Spleen (tissue), 11 donors: ENCODE data around the gene TNFSF12. TPM values are rescaled to one million over a fixed set of nuclear protein-coding genes. Genes with fewer than 3 reads are reported as not detected.

Experiments used
- DNase-seq: peaks from one replicate; pipeline ENCODE4 v3.0.0-alpha.2; 2020
- H3K27ac ChIP-seq, 8 donors: fragments of 200-600 bp; sonication (generic) in 7 of 8; 1 replicate in 4 of 8; 2 replicates in 4 of 8; pipeline versions ENCODE4 v1.5.0 to v1.8.0; 2016 to 2021; ENCODE audit warnings: inconsistent platforms in 4 of 8, mild to moderate bottlenecking in 4 of 8, moderate library complexity in 1 of 8
- H3K27me3 ChIP-seq, 7 donors: fragments of 200-600 bp; sonication (generic) in 6 of 7; replicated peaks in 1 of 7; 1 replicate in 4 of 7; 2 replicates in 3 of 7; pipeline versions ENCODE4 v1.5.0 to v1.8.0; 2016 to 2021; ENCODE audit warnings: inconsistent platforms in 3 of 7, mild to moderate bottlenecking in 1 of 7
- H3K36me3 ChIP-seq, 6 donors: fragments of 200-600 bp; sonication (generic) in 5 of 6; 1 replicate in 4 of 6; 2 replicates in 2 of 6; pipeline versions ENCODE4 v1.5.0 to v1.8.0; 2016 to 2021; ENCODE audit warnings: inconsistent platforms in 2 of 6
- H3K4me1 ChIP-seq, 6 donors: fragments of 200-600 bp; sonication (generic) in 5 of 6; 1 replicate in 3 of 6; 2 replicates in 3 of 6; pipeline versions ENCODE4 v1.5.0 to v1.8.0; 2016 to 2021; ENCODE audit warnings: inconsistent platforms in 3 of 6
- H3K4me3 ChIP-seq, 8 donors: fragments of 200-600 bp; sonication (generic) in 7 of 8; 1 replicate in 4 of 8; 2 replicates in 4 of 8; pipeline versions ENCODE4 v1.5.0 to v1.8.0; 2016 to 2021; ENCODE audit warnings: inconsistent platforms in 4 of 8, mild to moderate bottlenecking in 4 of 8, moderate library complexity in 2 of 8
- H3K9me3 ChIP-seq, 8 donors: fragments of 200-600 bp; sonication (generic) in 7 of 8; 1 replicate in 4 of 8; 2 replicates in 4 of 8; pipeline versions ENCODE4 v1.5.0 to v1.8.0; 2016 to 2021; ENCODE audit warnings: inconsistent platforms in 4 of 8
- POLR2A ChIP-seq, 3 donors: fragments of 450-650 bp; IDR thresholded peaks; one replicate each; pipeline ENCODE4 v1.5.1; 2017; ENCODE audit warnings: antibody characterized with exemption in 3 of 3, mild to moderate bottlenecking in 1 of 3
- POLR2AphosphoS5 ChIP-seq, 3 donors: sonication (generic); formaldehyde crosslinking; IDR thresholded peaks; one replicate each; pipeline ENCODE4 v1.5.1; 2017; ENCODE audit warnings: antibody characterized with exemption in 3 of 3
- WGBS, 5 donors: extraction: QIAGEN DNeasy Blood & Tissue Kit in 3 of 5; methylation state at CpG; one replicate each; pipeline versions ENCODE4 v1.1.5 to v1.1.7; 2013 to 2018; 5-methylcytosine and 5-hydroxymethylcytosine counted together
- intact Hi-C: fragments of 100-400 bp; cut with DNase I; formaldehyde crosslinking; loops from one replicate; pipeline ENCODE4 v1.15.0; 2023; ENCODE audit warnings: low total_unique reads
- polyA plus RNA-seq, 3 donors: library from polyadenylated mRNA; stranded (reverse); fragments of 200-250 nt; gene quantifications; one replicate each; pipeline ENCODE4 v1.2.1, GENCODE V29; 2013
- total RNA-seq, 7 donors: library from RNA; depleted of rRNA in 3 of 7; stranded (reverse); fragments of >200 nt in 3 of 7; fragmentation: NEBNext Ultra II Directional in 4 of 7; extraction: Animal tissue kit (Norgen Biotek cat#: 25700) in 4 of 7; gene quantifications; one replicate each; pipeline versions ENCODE4 v1.1.0 to v1.2.1, GENCODE V29; 2016 to 2021
- TF ChIP-seq, protein P1 (sequence below), 11 experiments: fragments of 200-600 bp in 7 of 11; fragments of 450-650 bp in 4 of 11; sonication (generic) in 4 of 11; IDR thresholded peaks in 8 of 11; conservative IDR thresholded peaks in 3 of 11; 1 replicate in 7 of 11; 2 replicates in 4 of 11; pipeline versions ENCODE4 v1.4.0 to v1.8.0; 2016 to 2021; ENCODE audit warnings: antibody characterized with exemption in 11 of 11, inconsistent platforms in 4 of 11, mild to moderate bottlenecking in 1 of 11
- donor health status: healthy with polysubstance abuse.
- donor health status: DM: no; HTN: no; CAD: no; lungs with moderate emphysema.
- donor health status: DM: no; HTN: no; CAD: no.
- donor health status: Bipolar disorder and iron deficiency.
- donor health status: healthy.
- donor health status: DM: no; HTN: no; CAD: no.
- donor health status: DM: yes; HTN: yes; CAD: no.

TNFSF12 gene
- total and polyA plus RNA-seq, 10 donors: 37.4 to 65.0 (median 55.3) TPM

DNA sequence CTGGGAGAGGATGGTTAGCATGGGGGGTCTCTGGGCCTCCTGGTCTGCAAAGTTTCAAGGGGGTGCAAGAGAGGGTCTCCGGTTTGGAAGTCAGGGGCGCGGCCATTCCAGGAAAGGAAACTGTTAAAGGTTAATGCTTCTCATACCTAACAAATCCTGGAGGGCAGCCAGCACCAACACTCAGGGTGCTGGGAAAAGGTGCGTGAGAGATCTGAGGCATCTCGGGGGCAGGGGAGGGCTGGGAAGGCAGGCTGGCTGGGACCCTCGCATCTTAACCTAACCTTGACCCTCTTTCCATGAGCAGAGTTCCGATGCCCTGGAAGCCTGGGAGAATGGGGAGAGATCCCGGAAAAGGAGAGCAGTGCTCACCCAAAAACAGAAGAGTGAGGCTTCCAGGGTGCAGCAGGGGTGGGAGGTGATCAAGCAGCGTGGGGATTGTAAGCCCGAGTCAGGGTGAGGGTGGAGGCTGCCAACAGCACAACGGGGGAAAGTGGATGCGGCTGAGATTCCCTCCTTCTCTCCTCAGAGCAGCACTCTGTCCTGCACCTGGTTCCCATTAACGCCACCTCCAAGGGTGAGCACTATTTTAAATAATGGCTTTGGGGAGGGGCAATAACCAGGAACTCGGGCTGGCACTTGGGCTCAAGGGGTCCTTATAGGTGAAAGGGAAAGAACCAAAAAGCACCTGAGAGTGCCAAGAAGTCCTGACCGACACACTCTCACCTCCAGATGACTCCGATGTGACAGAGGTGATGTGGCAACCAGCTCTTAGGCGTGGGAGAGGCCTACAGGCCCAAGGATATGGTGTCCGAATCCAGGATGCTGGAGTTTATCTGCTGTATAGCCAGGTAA, 10.7 kb downstream of the TNFSF12 start:
- Histone ChIP-seq H3K4me1 (peaks cover 43 to 96% (median 70%) of the 10 kb centered on the region in 6 donors), H3K27me3 (no peaks in the 10 kb centered on the region), H3K36me3 (peaks cover 0 to 35% (median 13%) of the 10 kb centered on the region in 6 donors), H3K4me3 (peak overlapping the region in 7 of 8 donors; percentile 20 to 96 (median 75)), H3K27ac (peak overlapping the region; percentile 81 to 98 (median 94)), H3K9me3 (no peaks in the 10 kb centered on the region)
- TF ChIP-seq POLR2A (IDR thresholded peaks at IDR 0.05) (no peak), POLR2AphosphoS5 (IDR thresholded peaks at IDR 0.05) (no peak)
- TF ChIP-seq, protein P1, sequence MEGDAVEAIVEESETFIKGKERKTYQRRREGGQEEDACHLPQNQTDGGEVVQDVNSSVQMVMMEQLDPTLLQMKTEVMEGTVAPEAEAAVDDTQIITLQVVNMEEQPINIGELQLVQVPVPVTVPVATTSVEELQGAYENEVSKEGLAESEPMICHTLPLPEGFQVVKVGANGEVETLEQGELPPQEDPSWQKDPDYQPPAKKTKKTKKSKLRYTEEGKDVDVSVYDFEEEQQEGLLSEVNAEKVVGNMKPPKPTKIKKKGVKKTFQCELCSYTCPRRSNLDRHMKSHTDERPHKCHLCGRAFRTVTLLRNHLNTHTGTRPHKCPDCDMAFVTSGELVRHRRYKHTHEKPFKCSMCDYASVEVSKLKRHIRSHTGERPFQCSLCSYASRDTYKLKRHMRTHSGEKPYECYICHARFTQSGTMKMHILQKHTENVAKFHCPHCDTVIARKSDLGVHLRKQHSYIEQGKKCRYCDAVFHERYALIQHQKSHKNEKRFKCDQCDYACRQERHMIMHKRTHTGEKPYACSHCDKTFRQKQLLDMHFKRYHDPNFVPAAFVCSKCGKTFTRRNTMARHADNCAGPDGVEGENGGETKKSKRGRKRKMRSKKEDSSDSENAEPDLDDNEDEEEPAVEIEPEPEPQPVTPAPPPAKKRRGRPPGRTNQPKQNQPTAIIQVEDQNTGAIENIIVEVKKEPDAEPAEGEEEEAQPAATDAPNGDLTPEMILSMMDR (IDR thresholded peaks at IDR 0.05 in 8 of 11, conservative IDR thresholded peaks at IDR 0.05 in 3 of 11): no peak
- intact Hi-C loops: loop anchor here (5.0 kb wide), 2 partner anchors 42 to 122 kb away; partner anchors contain the start of genes FGF11 and TMEM102
- DNase-seq: no peak
- WGBS, 5 donors: 40 to 65% (median 51%) methylated on average over 18 of the region's 18 CpGs

DNA sequence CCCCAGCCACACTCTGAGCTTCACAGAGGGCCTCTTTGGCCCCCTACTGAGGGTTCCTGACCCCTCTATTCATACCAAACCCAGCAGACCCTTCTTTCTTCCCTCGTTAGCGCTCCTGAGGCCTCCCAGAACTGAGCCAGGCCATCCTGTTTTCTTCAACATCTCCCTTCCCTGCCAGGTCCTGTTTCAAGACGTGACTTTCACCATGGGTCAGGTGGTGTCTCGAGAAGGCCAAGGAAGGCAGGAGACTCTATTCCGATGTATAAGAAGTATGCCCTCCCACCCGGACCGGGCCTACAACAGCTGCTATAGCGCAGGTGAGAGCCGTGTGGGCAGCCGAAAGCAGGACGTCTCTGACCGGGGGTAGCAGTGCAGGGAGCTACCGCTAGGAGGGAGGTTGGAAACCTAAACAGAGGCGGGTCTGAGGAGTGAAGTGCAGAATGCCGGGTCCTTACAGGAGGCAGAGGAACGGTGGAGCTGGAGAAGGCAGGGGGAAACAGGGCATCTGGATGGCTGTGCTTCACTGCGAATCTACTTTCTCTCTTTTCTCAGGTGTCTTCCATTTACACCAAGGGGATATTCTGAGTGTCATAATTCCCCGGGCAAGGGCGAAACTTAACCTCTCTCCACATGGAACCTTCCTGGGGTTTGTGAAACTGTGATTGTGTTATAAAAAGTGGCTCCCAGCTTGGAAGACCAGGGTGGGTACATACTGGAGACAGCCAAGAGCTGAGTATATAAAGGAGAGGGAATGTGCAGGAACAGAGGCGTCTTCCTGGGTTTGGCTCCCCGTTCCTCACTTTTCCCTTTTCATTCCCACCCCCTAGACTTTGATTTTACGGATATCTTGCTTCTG, 11.5 kb downstream of the TNFSF12 start:
- H3K27me3 ChIP-seq: no peaks in the 10 kb centered on the region
- no peak for DNase-seq
- no peaks in the 10 kb centered on the region for H3K9me3 ChIP-seq
- intact Hi-C loops: loop anchor here (5.0 kb wide), 2 partner anchors 43 to 123 kb away; partner anchors contain the start of genes FGF11 and TMEM102
- TF ChIP-seq POLR2A (IDR thresholded peaks at IDR 0.05): no peak
- peak in 1 of 3 donors; percentile 38 for TF ChIP-seq POLR2AphosphoS5 (IDR thresholded peaks at IDR 0.05)
- TF ChIP-seq, protein P1 (IDR thresholded peaks at IDR 0.05 in 8 of 11, conservative IDR thresholded peaks at IDR 0.05 in 3 of 11): peak in 9 of 11 experiments; percentile 44 to 71 (median 56)
- peaks cover 43 to 95% (median 70%) of the 10 kb centered on the region in 6 donors for H3K4me1 ChIP-seq
- peak overlapping the region in 7 of 8 donors; percentile 75 to 98 (median 96) for H3K4me3 ChIP-seq
- H3K27ac ChIP-seq: peak overlapping the region; percentile 86 to 98 (median 94)
- H3K36me3 ChIP-seq: peaks cover 2 to 44% (median 22%) of the 10 kb centered on the region in 6 donors
- 33 to 49% (median 37%) methylated on average over 22 of the region's 22 CpGs for WGBS, 5 donors

DNA sequence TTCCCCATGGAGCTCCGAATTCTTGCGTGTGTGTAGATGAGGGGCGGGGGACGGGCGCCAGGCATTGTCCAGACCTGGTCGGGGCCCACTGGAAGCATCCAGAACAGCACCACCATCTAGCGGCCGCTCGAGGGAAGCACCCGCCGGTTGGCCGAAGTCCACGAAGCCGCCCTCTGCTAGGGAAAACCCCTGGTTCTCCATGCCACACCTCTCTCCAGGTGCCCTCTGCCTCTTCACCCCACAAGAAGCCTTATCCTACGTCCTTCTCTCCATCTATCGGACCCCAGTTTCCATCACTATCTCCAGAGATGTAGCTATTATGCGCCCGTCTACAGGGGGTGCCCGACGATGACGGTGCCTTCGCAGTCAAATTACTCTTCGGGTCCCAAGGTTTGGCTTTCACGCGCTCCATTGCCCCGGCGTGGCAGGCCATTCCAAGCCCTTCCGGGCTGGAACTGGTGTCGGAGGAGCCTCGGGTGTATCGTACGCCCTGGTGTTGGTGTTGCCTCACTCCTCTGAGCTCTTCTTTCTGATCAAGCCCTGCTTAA, 12.2 kb downstream of the TNFSF12 start:
- WGBS, 5 donors: 0 to 1% (median 1%) methylated on average over 32 of the region's 32 CpGs
- Histone ChIP-seq H3K27me3 (no peaks in the 10 kb centered on the region), H3K4me3 (peak overlapping the region; percentile 75 to 98 (median 95)), H3K4me1 (peaks cover 43 to 89% (median 72%) of the 10 kb centered on the region in 6 donors), H3K36me3 (peaks cover 5 to 51% (median 29%) of the 10 kb centered on the region in 6 donors), H3K27ac (peak overlapping the region; percentile 86 to 98 (median 94)), H3K9me3 (no peaks in the 10 kb centered on the region)
- TF ChIP-seq, protein P1 (IDR thresholded peaks at IDR 0.05 in 8 of 11, conservative IDR thresholded peaks at IDR 0.05 in 3 of 11): peak; percentile 75 to 96 (median 86)
- TF ChIP-seq POLR2A (IDR thresholded peaks at IDR 0.05): no peak
- TF ChIP-seq POLR2AphosphoS5 (IDR thresholded peaks at IDR 0.05): peak in 1 of 3 donors; percentile 51
- DNase-seq: peak; percentile 96
- intact Hi-C loops: loop anchor here (5.0 kb wide), 2 partner anchors 44 to 124 kb away; partner anchors contain the start of genes FGF11 and TMEM102
